ENCODE results near the gene ZBTB42.

ZBTB42 gene

GRCh38 chr14:104769324-104770071 is 31.4 kb upstream of the ZBTB42 start:
- DNase-seq: no peak

- no peak for DNase-seq
Measured at GRCh38 chr14:104770072-104770579, 30.8 kb upstream of the ZBTB42 start.

GRCh38 chr14:104770851-104771272 is 30.0 kb upstream of the ZBTB42 start:
- DNase-seq: no peak

- DNase-seq: no peak
Measured at GRCh38 chr14:104771374-104771773, 29.5 kb upstream of the ZBTB42 start.

GRCh38 chr14:104771918-104772706 is 28.8 kb upstream of the ZBTB42 start:
- DNase-seq: no peak

- DNase-seq: no peak
Measured at GRCh38 chr14:104772707-104773504, 28.0 kb upstream of the ZBTB42 start.

- DNase-seq: no peak
Measured at GRCh38 chr14:104773505-104774452, 27.1 kb upstream of the ZBTB42 start.

GRCh38 chr14:104774453-104775072 is 26.3 kb upstream of the ZBTB42 start:
- DNase-seq: no peak

- no peak for DNase-seq
Measured at GRCh38 chr14:104775073-104775489, 25.8 kb upstream of the ZBTB42 start.

GRCh38 chr14:104776481-104776880 is 24.4 kb upstream of the ZBTB42 start:
- DNase-seq: no peak

GRCh38 chr14:104776961-104777807 is 23.7 kb upstream of the ZBTB42 start:
- DNase-seq: no peak

GRCh38 chr14:104777808-104778249 is 23.1 kb upstream of the ZBTB42 start:
- DNase-seq: no peak

- no peak for DNase-seq
Measured at GRCh38 chr14:104778694-104779331, 22.1 kb upstream of the ZBTB42 start.

GRCh38 chr14:104779776-104780512 is 21.0 kb upstream of the ZBTB42 start:
- DNase-seq: no peak

- DNase-seq: no peak
Measured at GRCh38 chr14:104780513-104781030, 20.3 kb upstream of the ZBTB42 start.

- DNase-seq: no peak
Measured at GRCh38 chr14:104781271-104782077, 19.4 kb upstream of the ZBTB42 start.

- no peak for DNase-seq
Measured at GRCh38 chr14:104782086-104782807, 18.7 kb upstream of the ZBTB42 start.
